NCI-H2171 (cell line): Measurements from ENCODE around the gene ZNFX1.

Experiments
- DNase-seq: peaks from one replicate; lab custom pipeline; 2025; lab: John Stamatoyannopoulos, UW

The ZNFX1 gene

DNA sequence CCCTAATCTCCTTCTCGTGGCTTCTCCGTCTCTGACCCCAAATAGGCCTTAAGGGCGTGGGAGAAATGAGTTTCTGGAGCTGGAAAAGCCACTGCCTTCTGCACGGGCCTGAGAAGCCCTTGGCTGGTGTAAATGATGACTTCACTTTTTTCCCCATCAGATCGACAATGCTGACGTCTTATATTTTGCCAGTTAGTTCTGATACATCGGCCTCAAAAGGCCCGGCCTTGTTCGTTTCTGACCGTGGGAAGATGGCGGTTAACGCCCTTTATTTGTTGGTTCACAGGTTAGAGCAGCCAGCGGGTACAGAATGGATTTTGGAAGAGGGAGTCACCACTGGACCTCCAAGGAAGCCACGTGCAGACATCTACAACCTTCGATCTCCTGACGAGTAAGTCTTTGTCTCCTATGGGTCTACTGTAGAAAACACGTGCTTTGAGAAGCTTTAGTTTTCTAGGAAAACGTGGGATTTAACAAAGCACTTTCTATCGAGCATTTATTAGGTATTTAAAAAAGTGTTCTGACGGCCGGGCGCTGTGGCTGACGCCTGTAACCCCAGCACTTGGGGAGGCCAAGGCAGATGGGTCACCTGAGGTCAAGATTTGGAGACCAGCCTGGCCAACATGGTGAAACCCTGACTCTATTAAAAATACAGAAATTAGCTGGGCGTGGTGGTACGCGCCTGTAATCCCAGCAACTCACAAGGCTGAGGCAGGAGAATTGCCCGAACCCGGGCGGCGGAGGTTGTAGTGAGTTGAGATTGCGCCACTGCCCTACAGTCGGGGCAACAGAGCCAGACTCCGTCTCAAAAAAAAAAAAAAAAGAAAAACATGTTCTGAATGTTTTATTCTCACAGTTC, 1.2 kb upstream of the ZNFX1 start:
- DNase-seq = no peak

DNA sequence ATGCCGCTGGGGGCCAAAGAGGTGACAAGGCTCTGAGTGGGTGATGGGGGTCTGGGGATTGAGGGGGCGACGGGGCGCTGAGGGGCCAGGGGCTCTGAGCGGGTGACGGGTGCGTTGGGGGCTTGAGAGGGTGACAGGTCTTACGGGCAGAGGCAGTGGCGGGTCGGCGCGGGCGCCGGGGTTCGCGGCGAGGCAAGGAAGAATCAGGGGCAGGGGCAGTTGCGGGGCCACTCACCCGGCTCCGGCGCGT, 146 bp downstream of the ZNFX1 start:
- no peak for DNase-seq

DNA sequence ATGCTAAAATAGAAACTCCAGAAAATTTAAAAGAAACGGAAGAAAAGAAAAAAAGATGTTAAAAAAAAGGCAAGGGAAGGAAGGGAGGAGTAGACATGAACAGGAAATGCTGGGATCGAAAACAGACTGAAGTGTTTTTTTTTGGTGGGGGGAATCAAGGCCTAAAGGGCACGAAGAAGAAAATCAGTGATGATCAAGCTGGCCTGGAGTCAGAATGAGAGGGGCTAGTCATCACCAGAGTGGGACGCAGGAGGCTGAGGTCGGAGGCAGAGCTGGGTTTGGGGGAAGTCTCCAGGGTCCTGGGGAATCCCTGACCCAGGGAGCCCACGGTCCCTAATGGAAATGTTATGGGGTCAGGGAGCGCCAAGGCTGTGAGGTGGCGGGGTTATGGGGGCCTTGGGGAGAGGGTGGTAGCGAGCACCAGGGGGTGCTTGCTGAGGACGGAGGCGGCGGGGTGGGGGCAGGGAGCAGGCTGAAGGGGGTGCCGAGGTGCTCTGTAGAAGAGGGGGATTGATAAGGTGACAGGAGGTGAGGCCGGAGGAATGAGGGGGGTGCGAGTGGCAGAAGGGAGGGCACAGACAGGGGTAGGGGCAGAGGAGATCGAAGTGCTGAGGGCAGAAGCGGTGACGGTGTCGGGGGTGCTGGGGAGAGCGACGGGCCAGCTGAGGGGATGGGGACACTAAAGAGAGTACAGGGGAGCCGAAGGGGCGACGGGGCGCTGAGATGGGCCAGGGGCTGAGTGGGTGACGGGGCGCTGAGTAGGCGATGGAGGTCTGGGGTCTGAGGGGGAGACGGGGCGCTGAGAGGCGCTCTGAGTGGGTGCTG, 684 bp downstream of the ZNFX1 start:
- DNase-seq = peak; percentile 30

DNA sequence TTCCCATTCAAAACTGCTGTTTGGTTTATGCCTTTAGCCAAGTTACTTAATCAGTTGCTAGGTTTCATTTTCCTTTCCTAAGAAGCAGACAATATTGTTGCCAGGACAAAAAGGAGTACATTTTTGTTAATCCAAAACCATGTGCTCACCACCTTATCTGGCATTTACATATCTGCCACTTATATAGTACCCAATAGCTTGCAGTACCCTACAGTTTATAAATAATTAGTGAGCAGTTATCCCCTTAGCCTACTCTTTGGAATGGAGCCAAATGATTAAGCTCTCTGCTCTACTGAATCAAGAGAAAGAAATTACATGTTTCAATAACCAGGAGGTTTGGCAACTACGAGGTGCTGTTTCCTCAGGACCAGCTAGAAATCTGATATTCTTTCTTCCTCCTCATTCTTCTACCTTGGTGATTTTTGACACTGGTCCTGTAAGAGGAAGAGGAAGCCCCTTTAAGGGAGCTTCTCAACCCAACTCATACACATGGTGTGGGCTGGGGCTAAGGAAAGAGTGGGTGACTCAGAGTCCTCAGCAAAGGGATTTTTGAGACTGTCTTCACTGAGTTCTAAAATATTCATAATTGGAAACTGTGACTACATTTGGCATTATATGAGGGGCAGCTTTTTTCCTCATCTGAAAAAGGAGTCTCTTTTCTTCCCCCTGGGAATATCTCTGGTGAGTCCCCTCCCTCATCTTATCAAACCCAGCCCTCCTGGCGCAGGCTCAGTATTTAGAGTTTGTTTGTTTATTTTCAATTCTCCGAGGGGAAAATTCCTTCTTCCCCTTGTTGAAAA, 1.5 kb downstream of the ZNFX1 start:
- peak; percentile 89 for DNase-seq

DNA sequence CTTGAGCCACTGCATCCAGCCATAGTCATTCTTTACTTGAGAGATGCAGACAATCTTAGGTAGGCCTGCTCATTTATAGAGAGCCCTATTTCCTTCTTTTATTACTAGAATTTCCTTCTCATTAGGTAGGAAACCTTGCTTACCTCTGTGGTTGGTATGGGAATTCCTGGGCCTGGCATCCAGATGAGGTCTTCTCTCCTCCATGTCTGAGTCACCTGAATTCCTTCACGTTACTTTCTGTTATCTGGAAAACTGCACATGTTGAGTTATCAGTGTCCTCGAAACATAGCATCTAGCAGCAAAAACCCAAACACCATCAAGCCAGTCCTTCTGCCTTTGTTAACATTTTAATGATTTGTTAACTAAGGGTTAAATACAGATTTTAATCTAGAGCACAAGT, 2.2 kb downstream of the ZNFX1 start:
- DNase-seq = no peak

DNA sequence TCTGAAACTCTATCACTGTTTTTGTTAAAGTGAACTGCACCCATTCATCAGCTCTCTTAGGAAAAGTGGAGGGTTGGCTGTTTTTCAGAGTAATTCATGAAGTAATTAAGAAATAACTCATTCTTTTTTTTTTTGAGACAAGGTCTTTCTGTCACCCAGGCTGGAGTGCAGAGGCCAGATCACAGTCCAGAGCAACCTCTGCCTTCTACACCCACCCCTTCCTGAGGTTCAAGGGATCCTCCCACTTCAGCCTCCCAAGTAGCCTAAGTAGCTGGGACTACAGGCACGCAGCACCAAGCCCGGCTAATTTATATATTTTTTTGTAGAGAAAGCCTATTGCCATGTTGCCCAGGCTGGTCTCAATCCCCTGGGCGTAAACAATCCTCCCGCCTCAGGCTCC, 2.6 kb downstream of the ZNFX1 start:
- DNase-seq = no peak

DNA sequence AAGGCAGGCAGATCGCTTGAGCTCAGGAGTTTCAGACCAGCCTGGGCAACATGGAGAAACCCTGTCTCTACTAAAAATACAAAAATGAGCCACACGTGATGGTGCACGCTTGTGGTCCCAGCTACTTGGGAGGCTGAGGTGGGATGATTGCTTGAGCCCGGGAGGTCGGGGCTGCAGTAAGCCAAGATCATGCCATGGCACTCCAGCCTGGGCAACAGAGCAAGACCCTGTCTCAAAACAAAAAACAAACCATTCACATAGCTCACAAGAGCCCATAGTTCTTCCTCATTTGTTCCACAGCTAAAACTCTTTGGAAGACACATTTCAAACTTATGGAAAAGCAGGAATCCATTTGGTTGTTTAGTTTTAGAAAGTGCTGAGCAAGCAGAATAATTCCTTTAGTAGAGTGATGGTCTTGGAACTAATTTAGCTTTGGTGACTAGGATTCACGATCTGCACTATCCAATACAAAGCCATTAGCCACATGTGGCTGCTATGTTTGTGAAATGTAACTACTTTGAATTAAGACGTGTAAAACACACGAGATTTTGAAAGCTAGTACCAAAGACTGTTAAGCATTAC, 4.1 kb downstream of the ZNFX1 start:
- no peak for DNase-seq

DNA sequence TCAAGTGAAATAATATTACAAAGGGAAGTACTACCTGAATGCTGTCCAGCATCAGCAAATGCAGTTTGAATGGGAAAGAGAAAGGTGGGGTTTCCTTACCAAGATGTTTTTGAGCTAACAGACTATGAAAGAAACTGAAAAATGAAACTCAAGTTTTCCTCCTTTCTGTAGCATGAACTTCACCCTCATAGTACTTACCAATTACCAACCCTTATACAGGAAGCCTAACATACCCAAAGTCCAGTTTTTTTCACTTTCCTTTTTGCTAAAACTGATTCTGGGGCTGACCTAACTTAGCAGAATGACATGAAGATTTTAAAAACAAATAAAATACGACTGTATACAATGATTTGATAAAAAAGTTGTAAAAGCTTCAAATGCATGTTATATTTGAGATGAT, 5.2 kb downstream of the ZNFX1 start:
- DNase-seq = no peak

DNA sequence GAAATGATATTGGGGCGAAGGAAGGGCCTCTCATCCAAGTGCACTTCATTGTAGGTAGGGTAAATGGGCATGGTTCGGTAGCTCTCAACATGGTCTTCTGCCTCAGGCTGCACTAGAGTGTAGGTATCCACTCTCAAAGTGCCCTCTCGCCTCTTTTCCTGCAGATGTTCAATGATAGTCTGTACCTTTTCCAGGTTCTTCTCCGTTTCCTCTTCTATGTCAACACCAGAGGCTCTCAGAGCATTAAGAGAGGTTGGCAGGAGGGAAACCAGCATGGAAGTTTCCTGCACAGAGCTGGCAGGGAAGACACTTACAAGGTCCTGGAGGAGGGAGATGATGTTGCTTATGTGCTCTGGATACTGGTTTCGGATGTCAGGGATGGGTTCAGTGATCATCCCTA, 7.1 kb downstream of the ZNFX1 start:
- no peak for DNase-seq

DNA sequence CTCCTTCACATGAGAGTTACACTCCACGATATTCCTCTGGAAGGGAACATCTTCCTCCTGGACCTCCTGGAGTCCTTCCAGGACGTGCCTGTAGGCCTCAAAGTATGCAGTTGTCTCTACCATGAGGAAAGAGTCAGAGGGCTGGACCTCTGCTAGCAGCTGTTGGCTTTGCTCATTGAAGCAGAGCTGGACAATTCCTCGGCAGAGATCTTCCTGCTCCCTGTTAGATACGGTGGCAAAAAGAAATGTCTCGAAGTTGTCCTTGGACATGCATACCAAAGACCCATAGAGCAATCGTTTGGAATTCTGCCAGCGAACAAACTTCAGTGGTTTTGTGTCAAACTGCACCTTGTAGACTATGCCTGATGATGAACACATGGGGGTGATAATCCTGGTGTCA, 7.7 kb downstream of the ZNFX1 start:
- no peak for DNase-seq

DNA sequence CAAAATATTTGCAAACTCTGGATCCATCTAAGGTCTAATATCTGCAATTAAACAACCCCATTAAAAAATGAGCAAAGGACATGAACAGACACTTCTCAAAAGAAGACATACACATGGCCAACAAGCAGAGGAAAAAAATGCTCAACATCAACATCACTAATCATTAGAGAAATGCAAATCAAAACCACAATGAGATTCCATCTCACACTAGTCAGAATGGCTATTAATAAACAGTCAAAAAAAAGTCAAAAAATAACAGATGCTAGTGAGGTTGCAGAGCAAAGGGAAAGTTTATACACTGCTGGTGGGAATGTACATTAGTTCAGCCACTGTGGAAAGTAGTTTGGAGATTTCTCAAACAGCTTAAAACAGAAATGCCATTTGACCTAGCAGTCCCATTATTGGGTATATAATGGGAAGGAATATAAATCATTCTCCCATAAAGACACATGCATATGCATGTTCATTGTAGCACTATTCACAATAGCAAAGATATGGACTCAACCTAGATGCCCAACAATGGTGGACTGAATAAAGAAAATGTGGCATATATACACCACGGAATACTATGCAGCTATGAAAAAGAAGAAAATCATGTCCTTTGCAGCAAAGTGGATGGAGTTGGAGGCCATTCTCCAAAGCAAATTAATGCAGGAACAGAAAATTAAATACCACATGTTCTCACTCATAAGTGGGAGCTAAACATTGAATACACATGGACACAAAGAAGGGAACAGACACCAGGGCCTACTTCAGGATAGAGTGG, 9.1 kb downstream of the ZNFX1 start:
- DNase-seq = no peak

DNA sequence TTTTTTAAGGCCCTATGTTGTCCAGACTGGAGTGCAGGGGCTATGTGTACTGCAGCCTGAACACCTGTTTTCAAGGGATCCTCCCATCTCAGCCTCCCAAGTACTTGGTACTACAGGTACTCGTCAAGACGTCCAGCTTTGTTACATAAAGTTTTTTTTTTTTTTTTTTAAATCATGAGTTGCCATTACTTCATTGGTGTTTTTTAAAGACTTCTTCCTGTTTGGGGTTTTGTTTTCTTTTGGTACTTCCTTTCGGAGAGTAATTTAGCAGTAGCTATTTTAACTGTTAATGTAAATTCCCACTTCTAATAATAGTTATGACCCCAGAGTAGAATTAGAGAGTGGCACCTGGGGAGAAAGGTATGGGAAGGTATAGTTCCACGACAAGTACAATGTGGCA, 10.5 kb downstream of the ZNFX1 start:
- DNase-seq = no peak

DNA sequence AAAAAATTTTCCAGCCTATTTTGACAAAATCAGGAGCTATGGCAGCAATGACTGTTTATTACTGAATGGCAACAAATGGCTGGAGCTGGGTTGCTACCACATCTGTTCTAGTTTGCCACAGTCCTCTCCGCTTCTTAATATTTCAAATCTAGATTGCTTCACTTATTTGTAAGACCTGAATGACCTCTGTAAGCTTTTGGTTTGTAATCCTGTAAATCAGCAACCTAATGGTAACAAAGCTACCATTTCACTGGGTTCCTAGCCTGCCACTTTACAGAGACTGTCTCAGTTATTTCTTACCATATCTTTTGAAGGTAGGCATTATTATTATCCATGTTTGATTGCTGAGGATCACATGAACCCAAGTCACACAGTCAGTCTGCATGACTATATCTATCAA, 15.4 kb downstream of the ZNFX1 start:
- DNase-seq = no peak

DNA sequence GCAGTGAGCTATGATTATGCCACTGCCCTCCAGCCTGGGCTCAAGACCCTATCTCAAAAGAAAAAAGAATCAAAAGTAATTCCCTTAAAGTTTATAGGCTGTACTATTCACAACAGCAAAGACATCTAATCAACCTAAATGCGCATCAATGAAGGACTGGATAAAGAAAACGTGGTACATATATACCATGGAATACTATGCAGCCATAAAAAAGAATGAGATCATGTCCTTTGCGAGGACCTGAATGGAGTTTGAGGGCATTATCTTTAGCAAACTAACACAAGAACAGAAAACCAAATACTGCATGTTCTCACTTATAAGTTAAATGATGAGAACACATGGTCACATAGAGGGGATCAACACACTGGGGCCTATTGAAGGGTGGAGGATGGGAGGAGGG, 16.7 kb downstream of the ZNFX1 start:
- no peak for DNase-seq

DNA sequence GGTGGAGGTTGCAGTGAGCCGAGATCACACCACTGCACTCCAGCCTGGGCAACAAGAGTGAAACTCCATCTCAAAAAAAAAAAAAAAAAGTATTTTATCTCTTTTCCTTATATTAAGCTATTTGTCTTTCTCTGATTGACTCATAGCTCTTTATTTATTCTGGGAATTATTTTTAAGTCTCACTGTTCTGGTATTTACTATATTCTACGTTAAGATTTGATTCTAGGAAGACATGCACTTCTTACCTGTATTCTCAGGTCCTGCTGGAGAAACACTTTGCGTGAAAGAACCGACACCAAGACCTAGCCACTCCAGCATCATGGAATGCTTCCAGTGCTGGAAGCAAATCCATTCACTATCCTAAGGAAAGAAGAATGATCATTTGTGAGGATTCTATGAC, 17.6 kb downstream of the ZNFX1 start:
- no peak for DNase-seq

DNA sequence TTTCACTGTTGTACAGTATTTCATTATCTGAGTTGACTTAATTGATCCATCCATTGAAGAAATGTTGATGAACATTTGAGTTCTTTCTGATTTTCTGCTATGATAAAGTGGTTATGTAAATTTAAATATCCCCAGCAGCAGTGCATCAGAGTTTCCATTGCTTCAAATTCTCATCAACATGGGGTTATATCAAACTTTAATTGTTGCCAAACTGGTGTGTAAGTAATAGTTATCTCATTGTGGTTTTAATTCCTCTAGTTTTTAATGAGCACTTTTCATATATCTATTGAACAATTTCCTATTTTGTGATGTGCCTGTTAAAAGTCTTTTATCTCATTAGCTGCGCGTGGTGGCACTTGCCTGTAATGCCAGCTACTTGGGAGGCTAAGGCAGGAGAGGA, 18.1 kb downstream of the ZNFX1 start:
- DNase-seq = no peak

DNA sequence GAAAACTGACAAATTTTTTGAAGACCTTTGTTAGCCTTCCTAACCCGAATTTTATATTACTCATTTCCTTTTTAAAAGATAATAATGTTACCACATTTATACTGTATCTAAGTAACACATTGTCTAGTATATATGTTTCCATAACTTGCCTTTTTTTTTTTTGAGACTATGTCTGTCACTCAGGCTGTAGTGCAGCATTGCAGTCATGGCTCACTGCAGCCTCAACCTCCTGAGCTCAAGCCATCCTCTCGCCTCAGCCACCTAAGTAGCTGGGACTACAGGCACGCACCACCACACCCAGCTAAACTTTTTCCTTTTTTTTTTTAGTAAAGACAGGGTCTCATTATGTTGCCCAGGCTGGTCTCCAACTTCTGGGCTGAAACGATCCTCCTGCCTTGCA, 18.6 kb downstream of the ZNFX1 start:
- no peak for DNase-seq

DNA sequence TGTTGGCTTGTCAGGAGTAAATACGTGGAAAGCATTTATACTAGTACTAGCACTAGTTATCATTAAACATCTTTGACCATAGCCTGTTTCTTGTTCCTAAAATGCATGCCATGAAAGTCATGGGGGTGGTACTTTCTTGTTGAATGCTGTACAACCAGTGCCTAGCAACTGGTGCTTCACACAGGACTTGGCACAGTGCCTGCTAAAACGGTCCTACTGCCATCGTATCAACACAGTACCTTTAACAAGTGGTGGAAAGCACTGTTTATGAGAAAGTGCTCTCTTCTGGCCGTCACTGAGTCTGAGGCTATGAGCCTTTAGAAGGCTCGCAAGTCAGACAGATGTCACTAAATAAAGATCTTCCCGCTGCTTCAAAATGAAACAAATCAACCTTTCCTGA, 21.6 kb downstream of the ZNFX1 start:
- no peak for DNase-seq

DNA sequence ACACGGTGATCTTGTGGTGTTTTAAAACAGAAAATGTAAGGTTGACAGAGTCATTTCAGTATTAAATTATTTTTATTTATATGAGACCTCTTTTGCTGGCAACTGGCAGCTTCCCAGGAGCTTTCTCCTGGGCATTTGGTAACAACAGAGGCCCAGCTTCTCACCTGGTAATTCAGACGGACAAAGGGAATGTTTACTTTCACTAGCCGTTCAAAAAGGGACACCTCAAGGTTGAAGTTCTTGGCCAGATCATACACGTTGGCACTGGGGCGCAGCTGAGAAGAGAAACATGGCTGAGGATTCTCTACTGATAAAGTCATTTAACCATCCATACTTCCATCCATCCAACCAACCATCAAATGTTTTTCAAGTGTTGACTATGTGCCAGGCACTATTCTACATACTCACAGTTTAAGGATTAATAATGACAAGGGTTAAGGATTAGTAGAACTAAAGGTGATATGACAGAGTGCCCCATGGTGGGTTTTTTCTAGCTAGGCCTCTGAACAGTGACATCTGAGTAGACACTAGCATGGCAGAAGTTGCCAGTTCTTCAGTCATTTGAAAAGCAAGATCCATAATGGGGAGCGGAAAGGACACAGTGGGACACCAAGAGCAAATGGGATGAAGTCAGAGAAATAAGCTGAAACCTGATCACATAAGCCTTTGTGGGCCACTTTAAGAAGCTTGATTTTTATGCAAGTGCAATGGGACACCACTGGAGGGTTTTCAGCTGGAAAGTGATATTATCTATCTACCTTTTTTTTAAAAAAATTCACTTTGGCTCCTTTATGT, 25.1 kb downstream of the ZNFX1 start:
- no peak for DNase-seq

DNA sequence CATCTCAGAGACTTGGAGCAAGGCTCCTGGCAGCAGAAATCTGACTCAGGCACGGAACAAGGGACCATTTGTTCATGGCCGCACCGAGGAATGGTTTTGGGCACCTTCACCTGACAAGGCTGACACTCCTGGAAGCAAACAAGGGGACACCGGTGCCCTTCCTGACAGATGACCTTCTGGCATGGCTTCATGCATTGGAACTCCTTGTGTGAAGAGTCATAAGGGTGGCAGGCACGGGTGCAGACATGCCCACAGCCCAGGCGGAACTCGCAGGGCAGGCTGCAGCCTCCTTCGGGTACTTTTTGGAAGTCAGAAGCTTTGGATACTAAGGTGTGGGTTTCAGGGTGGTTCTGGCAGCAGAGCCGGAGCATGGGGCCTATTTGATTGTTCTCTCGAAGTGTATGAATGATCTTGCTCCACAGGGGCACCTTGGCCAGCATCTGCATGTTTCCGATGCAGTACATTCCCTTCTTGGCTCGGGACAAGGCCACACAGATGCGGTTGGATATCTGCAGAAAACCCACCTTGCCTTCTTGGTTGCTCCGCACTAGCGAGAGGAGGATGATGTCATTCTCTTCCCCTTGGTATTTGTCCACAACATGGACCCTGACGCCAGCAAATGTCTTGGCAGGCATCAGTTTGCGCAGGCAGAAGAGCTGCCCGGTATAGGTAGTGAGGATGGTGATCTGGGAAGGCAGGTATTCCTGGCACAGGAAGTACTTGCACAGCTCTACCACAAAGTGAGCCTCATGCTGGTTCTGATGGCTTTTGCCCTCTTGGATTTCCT, 28.8 kb downstream of the ZNFX1 start:
- no peak for DNase-seq
